ENCODE data around the gene ATP8B4.

DNA sequence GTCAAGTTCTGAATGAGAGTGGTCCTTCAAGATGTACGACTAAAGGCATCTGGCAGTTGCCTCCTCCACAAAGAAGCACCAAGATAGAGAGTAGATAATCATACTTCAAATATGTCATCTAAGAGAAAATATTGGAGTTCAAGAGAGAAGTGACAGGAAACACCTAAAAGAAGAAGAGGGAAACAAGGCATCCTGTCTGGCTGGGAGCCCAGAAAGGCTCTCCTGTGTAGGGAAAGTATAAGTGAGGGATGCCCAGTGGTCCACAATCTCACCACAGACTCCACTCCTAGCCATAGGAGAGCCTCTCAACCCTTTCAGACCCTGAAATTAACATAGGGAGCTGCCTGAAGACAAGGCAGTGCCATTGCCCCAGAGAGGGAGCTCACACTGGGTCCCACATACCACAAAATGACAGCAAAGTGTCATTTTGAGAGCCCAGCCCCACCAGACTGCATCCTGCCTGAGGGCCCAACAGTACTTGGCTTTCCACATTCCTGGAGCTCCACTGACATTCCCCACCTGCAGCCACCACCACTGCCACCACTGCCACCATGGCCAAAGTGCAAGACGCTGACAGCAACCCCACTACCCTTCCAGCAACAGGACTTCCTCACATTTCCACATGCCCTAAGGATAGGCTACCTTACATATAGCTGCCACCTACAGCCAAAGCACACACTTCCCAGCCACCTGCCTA is 210.6 kb downstream of the ATP8B4 start:
- no peak for TF ChIP-seq EZH2 (IDR thresholded peaks at IDR 0.05; ENCODE audit: insufficient read depth, poor library complexity, severe bottlenecking)
- TF ChIP-seq EZH2phosphoT487 (IDR thresholded peaks at IDR 0.05; ENCODE audit: insufficient read depth, low read depth) = no peak

All from GM23248 (cell line).